Measurements from ENCODE around the gene GRIA1. TPM values are rescaled to one million over a fixed set of nuclear protein-coding genes. Genes with fewer than 3 reads are reported as not detected.

GRIA1 gene
- total and polyA plus RNA-seq, 10 of the 15 experiments (the other 5 are each of a cell fraction or from before 2014, with no cell fraction given): 0.04 to 0.18 (median 0.04) TPM; not detected in 7

DNA sequence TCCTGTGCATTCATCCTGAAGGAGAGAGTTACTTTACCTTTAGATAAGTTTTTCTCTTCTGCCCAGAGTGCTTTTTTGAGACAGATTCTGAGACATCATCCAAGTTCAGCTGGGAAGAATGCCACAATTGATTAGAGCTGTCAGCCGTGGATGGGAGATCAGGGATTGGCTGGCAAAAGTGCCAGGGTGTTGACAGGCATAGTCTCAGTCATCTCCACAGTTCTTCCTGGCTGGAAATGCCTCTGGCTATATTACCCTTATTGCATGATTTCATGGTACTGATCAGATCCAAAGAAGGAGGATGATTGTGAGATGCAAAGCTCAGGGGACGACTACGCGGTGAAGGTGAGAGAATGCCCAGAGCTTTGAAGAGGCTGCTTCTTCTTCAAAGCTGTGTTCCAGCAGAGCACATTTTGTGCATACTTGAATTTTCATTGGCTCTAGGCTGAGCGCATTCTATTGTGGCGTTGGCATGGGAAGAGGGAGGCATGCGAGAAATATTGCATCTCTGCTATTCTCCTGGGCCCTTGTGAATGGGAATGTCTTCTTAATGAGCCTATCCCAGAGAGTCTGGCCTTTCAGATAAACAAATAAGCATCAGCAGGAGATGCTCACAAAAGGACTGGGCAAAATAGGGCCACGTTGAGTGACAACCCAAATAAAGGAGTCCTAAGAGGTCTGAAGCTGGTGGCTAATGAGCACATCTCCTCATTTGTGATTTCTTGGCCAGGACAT, 82.1 kb downstream of the GRIA1 start:
- ChIA-PET CTCF (no interaction called here), SMC1A (ENCODE audit: uncharacterized antibody, unreplicated experiment) (interaction anchor here (0.5 kb wide), 1 partner anchor 638 kb away, joined by 4 read pairs; no protein-coding TSS in a partner anchor), RAD21 (ENCODE audit: unreplicated experiment) (no interaction called here), POLR2A (no interaction called here)
- H2AFZ ChIP-seq (ENCODE audit: control insufficient read depth, low read depth, low read length): no peak overlapping the region
- H3K4me2 ChIP-seq (ENCODE audit: control insufficient read depth, insufficient read depth): no peak overlapping the region
- no peaks in the 10 kb centered on the region for H4K20me1 ChIP-seq (ENCODE audit: control insufficient read depth, insufficient read depth)
- H3K4me1 ChIP-seq (ENCODE audit: control insufficient read depth, insufficient read depth, low read length): no peaks in the 10 kb centered on the region
- in situ Hi-C loops (cut with MboI) (no loop called here), intact Hi-C loops (cut with micrococcal nuclease; ENCODE audit: unreplicated experiment) (no loop called here)
- BruUV-seq (replicated peaks): no TSS peak
- H3K9me3 ChIP-seq (replicated peaks; ENCODE audit: control insufficient read depth, insufficient read depth, low read length): no peaks in the 10 kb centered on the region
- no peak for ATAC-seq
- WGBS (ENCODE audit: insufficient coverage, insufficient replicate concordance, low lambda C conversion rate, missing lambda C conversion rate): 60% methylated on average over 8 of the region's 8 CpGs
- DNase-seq (ENCODE audit: low read depth, low spot score): no peak
- no peak for FAIRE-seq
- no peak overlapping the region for H3K4me3 ChIP-seq
- no peaks in the 10 kb centered on the region for H3K36me3 ChIP-seq (ENCODE audit: control insufficient read depth in 2 of 2, insufficient read depth in 2 of 2, low read length in 1 of 2)
- no peak overlapping the region for H3K27ac ChIP-seq (ENCODE audit: control insufficient read depth, insufficient read depth)
- H3K9ac ChIP-seq (ENCODE audit: control insufficient read depth, insufficient read depth, low read length): no peak overlapping the region
- no peaks in the 10 kb centered on the region for H3K27me3 ChIP-seq (replicated peaks in 1 of 2; ENCODE audit: control insufficient read depth in 2 of 2, insufficient read depth in 2 of 2, low read length in 1 of 2)
- H3K79me2 ChIP-seq (ENCODE audit: control insufficient read depth, insufficient read depth, low read length): no peaks in the 10 kb centered on the region
- TF ChIP-seq, protein P1, sequence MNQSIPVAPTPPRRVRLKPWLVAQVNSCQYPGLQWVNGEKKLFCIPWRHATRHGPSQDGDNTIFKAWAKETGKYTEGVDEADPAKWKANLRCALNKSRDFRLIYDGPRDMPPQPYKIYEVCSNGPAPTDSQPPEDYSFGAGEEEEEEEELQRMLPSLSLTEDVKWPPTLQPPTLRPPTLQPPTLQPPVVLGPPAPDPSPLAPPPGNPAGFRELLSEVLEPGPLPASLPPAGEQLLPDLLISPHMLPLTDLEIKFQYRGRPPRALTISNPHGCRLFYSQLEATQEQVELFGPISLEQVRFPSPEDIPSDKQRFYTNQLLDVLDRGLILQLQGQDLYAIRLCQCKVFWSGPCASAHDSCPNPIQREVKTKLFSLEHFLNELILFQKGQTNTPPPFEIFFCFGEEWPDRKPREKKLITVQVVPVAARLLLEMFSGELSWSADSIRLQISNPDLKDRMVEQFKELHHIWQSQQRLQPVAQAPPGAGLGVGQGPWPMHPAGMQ (IDR thresholded peaks at IDR 0.05; ENCODE audit: borderline replicate concordance): no peak
- TF ChIP-seq FOXK2 (IDR thresholded peaks at IDR 0.05) (no peak), MXI1 (IDR thresholded peaks at IDR 0.05; ENCODE audit: low read depth, low read length) (no peak), PRDM15 (CRISPR knock-in tag; IDR thresholded peaks at IDR 0.05) (no peak), NKRF (conservative IDR thresholded peaks at IDR 0.05) (no peak), PML (IDR thresholded peaks at IDR 0.05; ENCODE audit: low read length) (no peak), GATAD2B (conservative IDR thresholded peaks at IDR 0.05; ENCODE audit: low read depth) (no peak), SMARCA5 (IDR thresholded peaks at IDR 0.05) (no peak), FOXM1 (IDR thresholded peaks at IDR 0.05; ENCODE audit: low read depth, low read length) (no peak), ZNF622 (IDR thresholded peaks at IDR 0.05) (no peak), PAX5 (IDR thresholded peaks at IDR 0.05; ENCODE audit: borderline replicate concordance, low read depth, low read length) (no peak)
- TF ChIP-seq, protein P2, sequence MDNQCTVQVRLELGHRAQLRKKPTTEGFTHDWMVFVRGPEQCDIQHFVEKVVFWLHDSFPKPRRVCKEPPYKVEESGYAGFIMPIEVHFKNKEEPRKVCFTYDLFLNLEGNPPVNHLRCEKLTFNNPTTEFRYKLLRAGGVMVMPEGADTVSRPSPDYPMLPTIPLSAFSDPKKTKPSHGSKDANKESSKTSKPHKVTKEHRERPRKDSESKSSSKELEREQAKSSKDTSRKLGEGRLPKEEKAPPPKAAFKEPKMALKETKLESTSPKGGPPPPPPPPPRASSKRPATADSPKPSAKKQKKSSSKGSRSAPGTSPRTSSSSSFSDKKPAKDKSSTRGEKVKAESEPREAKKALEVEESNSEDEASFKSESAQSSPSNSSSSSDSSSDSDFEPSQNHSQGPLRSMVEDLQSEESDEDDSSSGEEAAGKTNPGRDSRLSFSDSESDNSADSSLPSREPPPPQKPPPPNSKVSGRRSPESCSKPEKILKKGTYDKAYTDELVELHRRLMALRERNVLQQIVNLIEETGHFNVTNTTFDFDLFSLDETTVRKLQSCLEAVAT (IDR thresholded peaks at IDR 0.05): no peak
- TF ChIP-seq, protein P3, sequence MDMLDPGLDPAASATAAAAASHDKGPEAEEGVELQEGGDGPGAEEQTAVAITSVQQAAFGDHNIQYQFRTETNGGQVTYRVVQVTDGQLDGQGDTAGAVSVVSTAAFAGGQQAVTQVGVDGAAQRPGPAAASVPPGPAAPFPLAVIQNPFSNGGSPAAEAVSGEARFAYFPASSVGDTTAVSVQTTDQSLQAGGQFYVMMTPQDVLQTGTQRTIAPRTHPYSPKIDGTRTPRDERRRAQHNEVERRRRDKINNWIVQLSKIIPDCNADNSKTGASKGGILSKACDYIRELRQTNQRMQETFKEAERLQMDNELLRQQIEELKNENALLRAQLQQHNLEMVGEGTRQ (IDR thresholded peaks at IDR 0.05; ENCODE audit: borderline replicate concordance, low read depth, low read length): no peak

Measured in GM12878 (cell line).